Adrenal gland (tissue), 12 donors: ENCODE data around the gene ATG4D. TPM values are rescaled to one million over a fixed set of nuclear protein-coding genes. Genes with fewer than 3 reads are reported as not detected.

ENCODE experiments used
- DNase-seq, 7 donors: peaks; one replicate each; pipeline ENCODE4 v3.0.0-alpha.2; 2019 to 2020
- H3K27ac ChIP-seq, 5 donors: fragments of 200-600 bp; sonication (generic) in 4 of 5; 1 replicate in 3 of 5; 2 replicates in 2 of 5; pipeline versions ENCODE4 v1.5.1 to v1.8.0; 2016 to 2020; ENCODE audit warnings: mild to moderate bottlenecking in 1 of 5
- H3K27me3 ChIP-seq: fragments of 200-600 bp; 2 replicates; pipeline ENCODE4 v1.8.0; 2021
- H3K36me3 ChIP-seq, 2 donors: fragments of 200-600 bp; replicated peaks in 1 of 2; 1 replicate in 1 of 2; 2 replicates in 1 of 2; pipeline versions ENCODE4 v1.5.1 to v1.8.0; 2018 to 2022
- H3K4me1 ChIP-seq, 2 donors: fragments of 200-600 bp; replicated peaks in 1 of 2; 1 replicate in 1 of 2; 2 replicates in 1 of 2; pipeline versions ENCODE4 v1.5.1 to v1.8.0; 2018 to 2021
- H3K4me3 ChIP-seq, 4 donors: fragments of 200-600 bp; sonication (generic) in 3 of 4; one replicate each; pipeline ENCODE4 v1.5.1; 2016 to 2018
- H3K9me3 ChIP-seq, 3 donors: fragments of 200-600 bp; sonication (generic) in 1 of 3; replicated peaks in 1 of 3; 1 replicate in 2 of 3; 2 replicates in 1 of 3; pipeline versions ENCODE4 v1.5.1 to v1.8.0; 2016 to 2021
- CTCF ChIP-seq, 6 experiments: fragments of 450-650 bp in 4 of 6; fragments of 200-600 bp in 2 of 6; sonication (generic) in 1 of 6; IDR thresholded peaks; 1 replicate in 5 of 6; 2 replicates in 1 of 6; pipeline versions ENCODE4 v1.5.1 to v1.8.0; 2016 to 2021; ENCODE audit warnings: antibody characterized with exemption in 6 of 6, mild to moderate bottlenecking in 2 of 6, moderate library complexity in 1 of 6
- POLR2A ChIP-seq, 2 donors: fragments of 450-650 bp; IDR thresholded peaks; one replicate each; pipeline ENCODE4 v1.6.1; 2017; ENCODE audit warnings: antibody characterized with exemption in 2 of 2, mild to moderate bottlenecking in 2 of 2, moderate library complexity in 1 of 2
- WGBS, 4 donors: extraction: QIAGEN DNeasy Blood & Tissue Kit in 2 of 4; methylation state at CpG; one replicate each; pipeline versions ENCODE4 v1.1.5 to v1.1.7; 2013 to 2017; 5-methylcytosine and 5-hydroxymethylcytosine counted together
- intact Hi-C, 2 donors: fragments of 100-400 bp; cut with DNase I; formaldehyde crosslinking; loops; one replicate each; pipeline versions ENCODE4 v1.14.1 to v1.15.0; 2022 to 2023
- polyA plus RNA-seq, 3 donors: library from polyadenylated mRNA; stranded (reverse); fragments of 200-250 nt in 2 of 3; fragments of 350-450 nt in 1 of 3; fragmentation: Illumina TruSeq in 1 of 3; extraction: RNeasy Lipid Tissue Mini Kit (QIAGEN cat#74804) in 1 of 3; gene quantifications; one replicate each; pipeline ENCODE4 v1.2.3, GENCODE V29; 2013 to 2014
- total RNA-seq, 9 donors: library from RNA; depleted of rRNA in 4 of 9; stranded (reverse); fragments of >200 nt in 4 of 9; fragments of 120-200 nt in 1 of 9; fragmentation: NEBNext Ultra II Directional in 1 of 9; extraction: Animal tissue kit (Norgen Biotek cat#: 25700) in 1 of 9; gene quantifications; one replicate each; pipeline versions ENCODE4 v1.1.0 to v1.2.4, GENCODE V29; 2013 to 2023
- donor health status: healthy with polysubstance abuse.
- donor health status: Bipolar disorder and iron deficiency.
- donor health status: DM: yes; HTN: yes; CAD: no.
- donor health status: DM: no; HTN: no; CAD: no.
- donor health status: DM: no; HTN: no; CAD: no.
- donor health status: DM: yes; HTN: yes; CAD: no.

The ATG4D gene
- total and polyA plus RNA-seq, 12 donors: 7.4 to 93.7 (median 38.5) TPM

- Histone ChIP-seq H3K36me3 (no peaks in the 10 kb centered on the region), H3K4me3 (peak within 1 kb of the TSS in 1 of 4 donors; percentile 45), H3K4me1 (peaks cover 13 to 17% of the 10 kb centered on the region in 2 donors), H3K9me3 (no peaks in the 10 kb centered on the region), H3K27ac (peak within 1 kb of the TSS in 1 of 5 donors; percentile 45), H3K27me3 (peaks cover 48% of the 10 kb centered on the region)
- TF ChIP-seq POLR2A (IDR thresholded peaks at IDR 0.05) (no peak), CTCF (IDR thresholded peaks at IDR 0.05) (no peak)
- 0 to 1% (median 1%) methylated on average over 6 to 39 of the region's 39 CpGs for WGBS, 4 donors
- peak in 1 of 7 donors; percentile 33 for DNase-seq
- intact Hi-C loops: no loop called here
Measured at GRCh38 chr19:10517361-10517759, 26.3 kb upstream of the ATG4D start, which contains the start of gene S1PR5. TSS of gene S1PR5 (minus strand) at chr19:10517447. CDS start at chr19:10515011, 2,436 bp downstream.

GRCh38 chr19:10517760-10518443, 25.8 kb upstream of the ATG4D start:
- H3K4me1 ChIP-seq: peaks cover 13 to 17% of the 10 kb centered on the region in 2 donors
- H3K36me3 ChIP-seq: no peaks in the 10 kb centered on the region
- TF ChIP-seq POLR2A (IDR thresholded peaks at IDR 0.05) (no peak), CTCF (IDR thresholded peaks at IDR 0.05) (no peak)
- H3K27me3 ChIP-seq: peaks cover 47% of the 10 kb centered on the region
- DNase-seq: peak in 2 of 7 donors; percentile 22 to 38
- 1 to 4% (median 1%) methylated on average over 12 to 27 of the region's 27 CpGs for WGBS, 4 donors
- H3K4me3 ChIP-seq: peak overlapping the region in 1 of 4 donors; percentile 45
- intact Hi-C loops: no loop called here
- no peaks in the 10 kb centered on the region for H3K9me3 ChIP-seq
- H3K27ac ChIP-seq: peak overlapping the region in 1 of 5 donors; percentile 45

- no peak for DNase-seq
- Histone ChIP-seq H3K36me3 (no peaks in the 10 kb centered on the region), H3K4me1 (peaks cover 13 to 17% of the 10 kb centered on the region in 2 donors), H3K27ac (no peak overlapping the region), H3K9me3 (no peaks in the 10 kb centered on the region), H3K4me3 (no peak overlapping the region), H3K27me3 (peaks cover 39% of the 10 kb centered on the region)
- TF ChIP-seq CTCF (IDR thresholded peaks at IDR 0.05) (no peak), POLR2A (IDR thresholded peaks at IDR 0.05) (no peak)
- WGBS, 4 donors: 9 to 18% (median 15%) methylated on average over 16 to 33 of the region's 33 CpGs
- intact Hi-C loops: no loop called here
Measured at GRCh38 chr19:10518444-10519361, 25.0 kb upstream of the ATG4D start.

GRCh38 chr19:10519421-10519820, 24.3 kb upstream of the ATG4D start:
- intact Hi-C loops: no loop called here
- peaks cover 13 to 17% of the 10 kb centered on the region in 2 donors for H3K4me1 ChIP-seq
- H3K4me3 ChIP-seq: no peak overlapping the region
- no peak for DNase-seq
- no peaks in the 10 kb centered on the region for H3K9me3 ChIP-seq
- no peak overlapping the region for H3K27ac ChIP-seq
- no peaks in the 10 kb centered on the region for H3K36me3 ChIP-seq
- WGBS, 4 donors: 50 to 74% (median 62%) methylated on average over 7 of the region's 7 CpGs
- no peak for TF ChIP-seq CTCF (IDR thresholded peaks at IDR 0.05)
- peaks cover 32% of the 10 kb centered on the region for H3K27me3 ChIP-seq
